IgD-negative memory B cell (primary cell): ENCODE results near the gene ZNF503. TPM values are rescaled to one million over a fixed set of nuclear protein-coding genes. Genes with fewer than 3 reads are reported as not detected.

Experiments
- H3K27ac Mint-ChIP-seq, 3 donors: one replicate each; pipeline ENCODE4 v1.8.0; 2020 to 2022; ENCODE audit warnings: mild to moderate bottlenecking in 3 of 3, mixed read lengths in 3 of 3, moderate library complexity in 1 of 3
- H3K27me3 Mint-ChIP-seq: one replicate; pipeline ENCODE4 v1.8.0; 2021; ENCODE audit warnings: mixed read lengths
- H3K36me3 Mint-ChIP-seq: one replicate; pipeline ENCODE4 v1.8.0; 2020; ENCODE audit warnings: mild to moderate bottlenecking, mixed read lengths
- H3K4me1 Mint-ChIP-seq, 3 donors: one replicate each; pipeline ENCODE4 v1.8.0; 2020 to 2022; ENCODE audit warnings: mixed read lengths in 3 of 3, mild to moderate bottlenecking in 1 of 3
- H3K4me3 Mint-ChIP-seq, 4 donors: one replicate each; pipeline ENCODE4 v1.8.0; 2020 to 2022; ENCODE audit warnings: mild to moderate bottlenecking in 4 of 4, mixed read lengths in 4 of 4, moderate library complexity in 3 of 4
- H3K9me3 Mint-ChIP-seq, 3 donors: one replicate each; pipeline ENCODE4 v1.8.0; 2020 to 2021; ENCODE audit warnings: mixed read lengths in 3 of 3, mild to moderate bottlenecking in 1 of 3
- polyA plus RNA-seq: library from polyadenylated mRNA; unstranded; fragments of 300-500 nt; fragmentation: Illumina TruSeq; gene quantifications from one replicate; pipeline ENCODE4 v1.2.3, GENCODE V29; 2021

Gene ZNF503
- polyA plus RNA-seq, 1 donor from 2014 or later: not detected

- Mint-ChIP-seq H3K27ac (no peak overlapping the region), H3K9me3 (peaks cover 0 to 8% (median 3%) of the 10 kb centered on the region in 3 donors), H3K4me1 (peaks cover 14 to 21% (median 15%) of the 10 kb centered on the region in 3 donors), H3K36me3 (peaks cover 2% of the 10 kb centered on the region), H3K27me3 (peaks cover 77% of the 10 kb centered on the region), H3K4me3 (peak overlapping the region in 2 of 4 donors; percentile 75 to 76)
These were observed 5.1 kb upstream of the ZNF503 start for GRCh38 chr10:75406462-75407223.

DNA sequence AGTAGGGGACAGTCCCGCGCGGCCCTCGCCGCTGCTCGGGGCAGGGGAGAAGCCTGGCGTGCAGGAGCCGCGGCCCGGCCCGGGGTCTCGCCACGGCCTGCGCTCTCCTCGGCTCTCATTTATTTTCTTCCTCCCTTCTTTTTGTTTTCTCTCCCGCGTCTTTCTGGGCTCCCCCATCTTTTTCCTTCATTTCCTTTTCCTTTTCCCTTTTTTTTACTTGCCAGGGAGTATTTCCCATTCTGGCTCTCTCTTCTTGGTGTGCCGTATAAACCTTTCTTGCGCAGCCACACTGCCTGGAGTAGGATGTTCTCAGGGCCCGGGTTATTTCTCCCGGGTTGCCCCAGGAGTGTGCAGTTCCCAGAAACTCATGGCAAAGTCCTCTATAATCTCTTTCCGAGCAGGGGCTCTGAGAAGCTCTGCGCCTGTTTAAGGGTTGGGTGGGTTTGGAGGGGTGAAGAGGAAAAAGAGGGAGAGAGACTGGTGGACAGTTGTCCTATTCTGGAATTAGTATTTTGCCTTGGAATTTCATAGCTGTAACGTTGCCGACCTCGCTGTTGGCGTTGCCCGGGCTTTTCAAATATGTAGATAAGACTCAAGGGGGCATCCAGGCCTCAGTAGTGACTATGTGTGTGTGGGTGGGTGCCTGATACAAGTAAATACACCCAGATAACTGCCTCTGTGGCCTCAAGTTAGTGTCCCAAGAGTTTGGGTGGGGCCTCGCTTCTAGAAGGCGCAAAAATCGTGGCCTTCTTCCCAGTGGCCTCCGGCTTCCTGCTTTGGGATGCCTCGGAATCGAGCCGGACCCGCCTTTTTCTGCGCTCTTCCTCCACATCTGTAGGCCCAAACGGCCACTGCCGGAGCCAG, 4.3 kb upstream of the ZNF503 start:
- peaks cover 0 to 8% (median 3%) of the 10 kb centered on the region in 3 donors for H3K9me3 Mint-ChIP-seq
- H3K27ac Mint-ChIP-seq: peak overlapping the region in 1 of 3 donors; percentile 74
- H3K4me1 Mint-ChIP-seq: peaks cover 14 to 21% (median 15%) of the 10 kb centered on the region in 3 donors
- peak overlapping the region in 2 of 4 donors; percentile 75 to 76 for H3K4me3 Mint-ChIP-seq
- H3K36me3 Mint-ChIP-seq: peaks cover 2% of the 10 kb centered on the region
- peaks cover 71% of the 10 kb centered on the region for H3K27me3 Mint-ChIP-seq

DNA sequence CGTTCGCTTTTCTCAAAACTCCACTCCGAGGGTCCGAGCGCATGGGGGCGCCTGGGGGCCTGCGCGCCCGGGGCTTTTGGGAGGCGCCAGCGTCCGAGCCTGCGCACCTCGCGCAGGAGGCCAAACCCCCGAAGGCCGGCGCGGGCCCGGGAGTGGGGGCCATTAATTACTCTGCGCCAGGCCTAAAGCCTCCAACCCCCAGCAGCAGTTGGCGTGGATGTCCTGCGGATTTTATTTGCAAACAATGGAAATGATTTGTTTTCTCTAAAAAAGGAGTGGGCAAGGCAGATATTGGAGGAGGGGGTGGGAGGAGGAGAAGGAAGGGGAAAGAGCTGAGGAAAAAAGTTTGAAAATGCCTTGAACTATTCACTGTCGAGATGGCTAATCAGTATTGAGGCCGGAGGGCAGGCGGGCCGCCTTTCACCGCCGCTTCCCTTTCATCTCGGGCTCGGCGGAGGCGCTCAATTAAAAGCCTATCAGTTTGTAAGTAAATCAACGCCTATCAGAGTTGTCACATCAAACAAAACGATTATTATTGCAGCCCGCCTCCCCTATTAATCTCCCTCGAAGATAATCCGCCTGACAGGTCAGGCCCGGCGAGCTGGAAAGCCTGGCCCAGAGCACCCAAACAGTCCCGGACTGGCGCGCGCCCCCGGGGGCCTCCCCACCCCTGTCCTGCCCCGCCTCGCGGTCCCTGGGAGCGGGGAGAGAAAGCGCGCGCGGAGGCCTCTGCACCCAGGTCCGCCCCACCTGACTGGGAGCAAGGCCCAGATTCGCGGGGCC, 3.4 kb upstream of the ZNF503 start:
- Mint-ChIP-seq H3K4me1 (peaks cover 12 to 23% (median 14%) of the 10 kb centered on the region in 3 donors), H3K27ac (peak overlapping the region in 1 of 3 donors; percentile 16), H3K36me3 (peaks cover 2% of the 10 kb centered on the region), H3K9me3 (peaks cover 0 to 6% (median 0%) of the 10 kb centered on the region in 3 donors), H3K27me3 (peaks cover 69% of the 10 kb centered on the region), H3K4me3 (peak overlapping the region in 2 of 4 donors; percentile 5 to 65)

GRCh38 chr10:75403939-75404814, 2.6 kb upstream of the ZNF503 start:
- Mint-ChIP-seq H3K9me3 (peaks cover 0 to 6% (median 0%) of the 10 kb centered on the region in 3 donors), H3K36me3 (peaks cover 2% of the 10 kb centered on the region), H3K4me1 (peaks cover 9 to 20% (median 10%) of the 10 kb centered on the region in 3 donors), H3K4me3 (peak overlapping the region in 3 of 4 donors; percentile 59 to 84 (median 65)), H3K27ac (peak overlapping the region in 2 of 3 donors; percentile 3 to 62), H3K27me3 (peaks cover 63% of the 10 kb centered on the region)

GRCh38 chr10:75403144-75403938, 1.8 kb upstream of the ZNF503 start:
- H3K9me3 Mint-ChIP-seq: peaks cover 0 to 6% (median 0%) of the 10 kb centered on the region in 3 donors
- H3K27ac Mint-ChIP-seq: peak overlapping the region in 1 of 3 donors; percentile 23
- H3K27me3 Mint-ChIP-seq: peaks cover 60% of the 10 kb centered on the region
- peaks cover 9 to 19% (median 10%) of the 10 kb centered on the region in 3 donors for H3K4me1 Mint-ChIP-seq
- peak overlapping the region; percentile 77 to 93 (median 89) for H3K4me3 Mint-ChIP-seq
- H3K36me3 Mint-ChIP-seq: peaks cover 2% of the 10 kb centered on the region

GRCh38 chr10:75402486-75403143, 1.1 kb upstream of the ZNF503 start:
- H3K27ac Mint-ChIP-seq: peak overlapping the region in 1 of 3 donors; percentile 53
- H3K4me3 Mint-ChIP-seq: peak overlapping the region; percentile 77 to 93 (median 89)
- H3K4me1 Mint-ChIP-seq: peaks cover 9 to 18% (median 9%) of the 10 kb centered on the region in 3 donors
- peaks cover 2% of the 10 kb centered on the region for H3K36me3 Mint-ChIP-seq
- H3K9me3 Mint-ChIP-seq: peaks cover 0 to 6% (median 0%) of the 10 kb centered on the region in 3 donors
- peaks cover 57% of the 10 kb centered on the region for H3K27me3 Mint-ChIP-seq

GRCh38 chr10:75400771-75401568, 594 bp downstream of the ZNF503 start:
- Mint-ChIP-seq H3K4me3 (peak overlapping the region; percentile 51 to 90 (median 82)), H3K4me1 (peaks cover 9 to 18% (median 9%) of the 10 kb centered on the region in 3 donors), H3K36me3 (peaks cover 2% of the 10 kb centered on the region), H3K27ac (no peak overlapping the region), H3K9me3 (peaks cover 0 to 6% (median 0%) of the 10 kb centered on the region in 3 donors), H3K27me3 (peaks cover 45% of the 10 kb centered on the region)

DNA sequence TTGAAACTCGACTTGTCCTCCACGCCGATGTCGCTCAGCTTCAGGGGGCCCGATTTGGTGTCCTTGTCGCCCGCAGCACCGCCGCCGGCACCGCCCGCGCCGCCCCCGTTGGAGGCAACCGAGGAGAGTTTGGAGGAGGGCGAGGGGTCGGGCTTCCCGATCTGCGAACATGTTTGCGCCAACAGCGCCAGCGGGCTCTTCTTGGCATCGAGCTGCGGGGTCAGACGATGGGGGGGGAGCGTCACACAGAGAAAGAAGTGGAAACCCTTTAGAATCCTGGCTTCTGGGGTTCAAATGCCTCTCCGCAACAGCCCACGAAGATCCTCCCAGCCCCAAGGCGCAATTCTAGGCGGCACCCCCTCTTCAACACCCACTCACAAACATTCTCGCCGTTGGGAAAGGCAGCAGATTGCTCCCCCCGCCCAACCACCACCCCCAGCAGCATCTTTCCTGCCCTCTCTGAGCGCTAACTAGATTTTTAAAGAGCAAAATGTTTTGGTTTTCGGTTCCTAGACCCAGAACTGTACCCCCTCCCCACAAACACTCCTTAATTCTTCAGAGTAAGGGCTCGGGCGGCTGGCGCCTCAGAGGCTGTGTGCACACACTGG, 1.3 kb downstream of the ZNF503 start:
- Mint-ChIP-seq H3K27me3 (peaks cover 44% of the 10 kb centered on the region), H3K9me3 (peaks cover 0 to 2% (median 0%) of the 10 kb centered on the region in 3 donors), H3K4me1 (peaks cover 8 to 18% (median 9%) of the 10 kb centered on the region in 3 donors), H3K4me3 (peak overlapping the region; percentile 51 to 90 (median 82)), H3K27ac (peak overlapping the region in 1 of 3 donors; percentile 57), H3K36me3 (no peaks in the 10 kb centered on the region)

DNA sequence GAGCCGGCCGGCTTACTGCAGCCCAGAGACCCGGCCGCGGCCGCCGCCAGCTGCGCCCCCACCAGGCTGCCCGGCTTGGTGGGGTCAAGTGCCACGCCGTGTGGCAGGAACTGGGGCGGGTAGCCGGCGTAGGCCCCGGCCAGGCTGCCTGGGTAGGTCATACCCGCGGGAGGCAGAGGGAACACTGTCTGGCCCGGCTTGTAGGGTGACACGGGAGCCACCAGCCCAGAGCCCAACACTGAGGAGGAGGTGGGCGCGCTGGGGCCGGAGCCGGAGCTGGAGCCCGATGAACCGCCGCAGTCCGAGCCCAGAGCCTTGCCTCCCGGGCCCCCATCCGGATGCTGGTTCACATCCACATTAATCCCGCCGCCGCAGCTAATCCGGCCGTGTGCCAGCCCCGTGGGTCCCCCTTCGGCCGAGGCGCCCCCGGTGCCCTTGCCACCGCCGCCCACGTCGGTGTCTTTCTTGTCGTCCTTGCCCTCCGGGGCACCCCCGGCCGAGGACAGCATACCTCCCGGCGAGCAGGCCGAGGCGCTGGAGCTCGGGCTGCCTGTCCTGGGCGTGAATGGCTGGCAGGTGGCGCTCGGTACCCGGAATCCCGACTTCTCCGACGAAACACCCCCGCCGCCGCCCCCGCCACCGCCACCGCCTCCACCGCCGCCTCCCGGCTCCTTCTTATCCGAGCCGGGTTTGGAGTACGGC, 2.0 kb downstream of the ZNF503 start:
- Mint-ChIP-seq H3K9me3 (peaks cover 0 to 4% (median 0%) of the 10 kb centered on the region in 3 donors), H3K4me3 (peak overlapping the region in 2 of 4 donors; percentile 76 to 89), H3K4me1 (peaks cover 8 to 21% (median 9%) of the 10 kb centered on the region in 3 donors), H3K36me3 (no peaks in the 10 kb centered on the region), H3K27me3 (peaks cover 48% of the 10 kb centered on the region), H3K27ac (no peak overlapping the region)

DNA sequence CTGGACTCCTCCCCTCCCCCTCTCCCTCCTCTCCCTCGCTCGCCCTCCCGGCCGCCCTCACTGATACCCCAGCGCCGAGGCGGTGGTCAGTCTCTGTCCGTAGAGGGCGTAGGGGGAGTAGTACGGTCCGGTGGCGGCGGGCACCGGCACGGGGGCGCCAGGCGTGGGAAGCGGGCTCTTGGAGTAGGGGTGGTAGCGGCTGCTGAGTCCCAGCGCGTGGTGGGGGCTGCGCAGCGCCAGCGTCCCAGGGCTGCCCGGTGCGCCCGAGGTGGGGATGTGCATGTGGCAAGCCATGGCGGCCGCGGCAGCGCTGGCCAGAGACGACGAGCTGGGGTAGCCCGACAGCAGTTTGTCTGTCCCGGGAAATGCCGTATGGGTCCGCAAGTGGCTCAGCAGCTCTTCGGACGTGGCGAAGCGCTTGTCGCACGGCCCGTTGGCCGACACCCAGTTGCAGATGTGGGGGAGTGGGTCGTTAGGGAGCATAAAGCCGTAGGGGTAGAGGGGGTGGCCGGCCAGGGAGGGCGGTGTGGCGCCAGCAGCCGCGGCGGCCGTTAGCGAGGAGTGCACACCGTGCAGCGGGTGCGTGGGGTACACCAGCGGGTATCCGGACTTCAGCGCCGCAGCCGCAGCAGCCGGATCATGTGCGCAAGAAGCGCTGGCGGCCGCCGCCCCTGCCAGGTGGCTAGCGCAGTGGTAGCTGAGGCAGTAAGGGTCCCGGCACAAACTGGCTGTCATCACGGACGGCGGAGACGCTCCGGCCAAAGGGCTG, 2.7 kb downstream of the ZNF503 start:
- H3K36me3 Mint-ChIP-seq: no peaks in the 10 kb centered on the region
- H3K4me3 Mint-ChIP-seq: no peak overlapping the region
- peaks cover 50% of the 10 kb centered on the region for H3K27me3 Mint-ChIP-seq
- peaks cover 0 to 2% (median 0%) of the 10 kb centered on the region in 3 donors for H3K9me3 Mint-ChIP-seq
- H3K4me1 Mint-ChIP-seq: peaks cover 5 to 18% (median 6%) of the 10 kb centered on the region in 3 donors
- H3K27ac Mint-ChIP-seq: no peak overlapping the region
